Measurements from ENCODE around the gene TBL3.

DNA sequence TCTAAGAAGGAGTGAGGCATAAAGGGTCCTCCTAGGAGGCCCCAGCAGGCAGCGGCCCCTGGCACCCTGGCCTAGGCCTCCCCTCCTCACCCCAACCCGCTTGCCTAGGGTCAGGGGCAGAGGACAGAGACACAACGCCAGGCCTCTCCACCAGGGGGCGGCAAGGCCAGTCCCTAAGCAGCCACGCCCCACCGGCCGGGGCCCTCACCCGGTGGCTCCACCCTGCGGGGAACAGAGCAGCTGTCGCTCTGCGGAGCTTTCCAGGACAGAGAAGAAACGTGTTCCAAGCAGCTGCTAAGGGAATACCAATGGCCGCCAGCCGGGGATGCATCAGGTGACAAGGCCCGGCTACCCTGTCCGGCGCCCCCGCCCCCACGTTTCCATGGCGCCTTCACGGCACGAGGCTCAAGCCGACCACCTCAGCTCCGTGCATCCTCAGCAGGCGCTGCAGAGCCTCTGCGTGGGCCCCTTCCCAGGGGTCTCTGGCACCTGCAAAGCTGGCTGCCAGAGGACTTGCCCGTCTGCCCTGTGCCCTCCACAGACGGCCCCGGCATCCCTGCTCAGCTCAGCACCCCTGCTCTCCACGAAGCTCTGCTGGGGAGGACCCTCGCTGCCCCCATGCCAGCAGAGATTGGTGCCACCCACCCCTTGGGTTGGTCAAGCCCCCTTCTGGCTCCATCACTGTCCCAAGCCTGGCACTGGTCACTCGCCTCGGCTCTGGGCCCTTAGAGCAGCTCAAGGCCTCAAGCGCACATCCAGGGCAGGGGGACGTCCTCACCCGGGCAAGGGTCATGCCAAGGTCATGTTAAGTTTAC, 32.2 kb downstream of the TBL3 start:
- TF ChIP-seq CTCF (IDR thresholded peaks at IDR 0.05) (peak; percentile 92 to 97 (median 96)), POLR2A (IDR thresholded peaks at IDR 0.05) (no peak)

All from upper lobe of left lung (tissue), 4 donors.